Measurements from ENCODE around the gene MYRF.

The MYRF gene

DNA sequence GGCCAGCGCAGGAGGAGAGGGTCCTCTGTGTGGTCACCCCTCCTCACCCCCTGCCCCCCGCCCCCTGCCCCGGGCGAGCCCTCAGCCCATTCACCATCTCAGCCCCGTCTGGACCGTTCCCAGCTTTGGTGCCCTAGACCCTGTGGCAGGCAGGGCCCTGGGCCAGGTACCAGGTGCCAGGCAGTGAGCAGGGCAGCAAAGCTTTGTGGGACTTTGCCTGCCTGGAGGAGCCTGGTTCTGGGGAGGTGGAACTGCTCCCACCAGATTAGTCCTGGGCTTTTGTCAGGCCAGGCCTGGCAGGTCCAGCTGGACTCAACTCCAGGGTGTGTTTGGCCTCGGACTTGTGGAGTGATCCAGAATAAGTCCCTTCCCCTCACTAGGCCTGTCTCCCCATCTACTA, 13.7 kb upstream of the MYRF start:
- DNase-seq (ENCODE audit: low read depth in 4 of 4, low spot score in 1 of 4): no peak

DNA sequence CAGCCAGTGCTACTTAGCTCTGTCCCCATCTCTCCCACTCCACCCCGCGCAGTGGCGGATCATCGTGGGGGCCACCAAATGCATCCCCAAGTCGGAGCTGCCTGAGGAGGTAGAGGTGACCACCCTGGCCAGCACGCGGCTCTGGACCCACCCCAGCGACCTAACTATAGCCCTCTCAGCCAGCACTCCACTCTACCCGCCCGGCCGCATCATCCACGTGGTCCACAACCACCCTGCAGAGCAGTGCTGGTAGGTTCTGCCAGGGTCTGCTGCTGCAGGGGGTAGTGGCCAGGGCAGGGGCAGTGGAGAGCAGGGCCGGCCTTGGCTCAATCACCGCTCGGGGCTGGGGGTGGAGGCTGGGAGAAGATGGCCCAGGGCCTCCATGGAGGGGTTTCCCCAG, 13.0 kb upstream of the MYRF start:
- no peak for DNase-seq (ENCODE audit: low read depth in 4 of 4, low spot score in 1 of 4)

DNA sequence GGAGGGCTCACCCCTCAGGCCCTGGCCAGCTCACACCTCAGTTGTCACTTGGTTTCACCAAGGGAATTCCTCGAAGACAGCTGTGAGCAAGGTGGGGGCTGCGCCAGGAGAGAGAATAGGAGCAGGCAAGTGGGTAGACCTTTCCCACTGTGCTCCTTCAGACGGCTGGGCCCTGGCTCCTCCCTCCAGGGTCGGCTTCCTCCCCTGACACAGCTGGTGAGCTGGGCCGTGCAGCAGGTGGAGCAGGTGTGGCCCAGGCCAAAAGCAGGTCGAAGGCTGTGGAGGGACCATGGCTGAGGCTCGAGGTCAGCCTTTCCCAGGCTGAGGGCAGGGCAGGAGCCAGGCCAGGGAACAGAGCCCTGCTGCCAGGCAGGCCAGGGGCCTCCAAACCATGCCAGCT, 12.5 kb upstream of the MYRF start:
- DNase-seq (ENCODE audit: low read depth in 4 of 4, low spot score in 1 of 4): no peak

DNA sequence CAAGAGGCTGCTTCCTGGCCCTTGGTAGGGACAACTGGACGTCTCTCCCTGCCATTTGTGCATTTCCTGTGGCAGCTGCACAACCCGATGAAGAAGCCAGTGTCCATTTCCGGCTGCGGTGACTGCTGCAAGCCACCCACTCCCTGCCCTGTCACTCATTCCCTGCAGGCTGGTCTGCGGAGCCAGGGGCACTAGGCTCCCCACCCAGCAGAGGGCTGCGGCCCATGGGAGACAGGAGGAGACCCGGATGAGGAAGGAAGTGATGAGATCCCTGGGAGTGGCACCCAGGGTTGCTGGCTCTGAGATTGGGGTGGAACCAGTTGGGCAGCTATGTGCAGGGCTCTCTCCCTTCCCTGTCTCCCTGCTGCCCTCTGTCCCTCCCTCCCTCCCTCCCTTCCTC, 10.0 kb upstream of the MYRF start:
- no peak for DNase-seq (ENCODE audit: low read depth in 4 of 4, low spot score in 1 of 4)

DNA sequence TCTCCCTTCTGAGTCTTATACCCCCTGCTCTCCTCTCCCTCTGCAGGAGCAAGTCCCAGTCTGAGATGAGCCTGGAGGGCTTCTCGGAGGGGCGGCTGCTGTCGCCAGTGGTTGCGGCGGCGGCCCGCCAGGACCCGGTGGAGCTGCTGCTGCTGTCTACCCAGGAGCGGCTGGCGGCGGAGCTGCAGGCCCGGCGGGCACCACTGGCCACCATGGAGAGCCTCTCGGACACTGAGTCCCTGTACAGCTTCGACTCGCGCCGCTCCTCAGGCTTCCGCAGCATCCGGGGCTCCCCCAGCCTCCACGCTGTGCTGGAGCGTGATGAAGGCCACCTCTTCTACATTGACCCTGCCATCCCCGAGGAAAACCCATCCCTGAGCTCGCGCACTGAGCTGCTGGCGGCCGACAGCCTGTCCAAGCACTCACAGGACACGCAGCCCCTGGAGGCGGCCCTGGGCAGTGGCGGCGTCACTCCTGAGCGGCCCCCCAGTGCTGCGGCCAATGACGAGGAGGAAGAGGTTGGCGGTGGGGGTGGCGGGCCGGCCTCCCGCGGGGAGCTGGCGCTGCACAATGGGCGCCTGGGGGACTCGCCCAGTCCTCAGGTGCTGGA, 8.8 kb upstream of the MYRF start:
- DNase-seq (ENCODE audit: low read depth in 4 of 4, low spot score in 1 of 4): no peak

DNA sequence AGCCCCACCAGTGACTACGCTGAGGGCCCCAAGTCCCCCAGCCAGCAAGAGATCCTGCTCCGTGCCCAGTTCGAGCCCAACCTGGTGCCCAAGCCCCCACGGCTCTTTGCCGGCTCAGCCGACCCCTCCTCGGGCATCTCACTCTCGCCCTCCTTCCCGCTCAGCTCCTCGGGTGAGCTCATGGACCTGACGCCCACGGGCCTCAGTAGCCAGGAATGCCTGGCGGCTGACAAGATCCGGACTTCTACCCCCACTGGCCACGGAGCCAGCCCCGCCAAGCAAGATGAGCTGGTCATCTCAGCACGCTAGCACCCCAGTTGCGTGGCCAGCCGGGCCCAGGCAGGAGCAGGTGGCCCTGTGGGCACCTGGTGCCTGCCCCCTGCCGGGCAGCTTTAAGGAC, 8.3 kb upstream of the MYRF start:
- no peak for DNase-seq (ENCODE audit: low read depth in 4 of 4, low spot score in 1 of 4)

DNA sequence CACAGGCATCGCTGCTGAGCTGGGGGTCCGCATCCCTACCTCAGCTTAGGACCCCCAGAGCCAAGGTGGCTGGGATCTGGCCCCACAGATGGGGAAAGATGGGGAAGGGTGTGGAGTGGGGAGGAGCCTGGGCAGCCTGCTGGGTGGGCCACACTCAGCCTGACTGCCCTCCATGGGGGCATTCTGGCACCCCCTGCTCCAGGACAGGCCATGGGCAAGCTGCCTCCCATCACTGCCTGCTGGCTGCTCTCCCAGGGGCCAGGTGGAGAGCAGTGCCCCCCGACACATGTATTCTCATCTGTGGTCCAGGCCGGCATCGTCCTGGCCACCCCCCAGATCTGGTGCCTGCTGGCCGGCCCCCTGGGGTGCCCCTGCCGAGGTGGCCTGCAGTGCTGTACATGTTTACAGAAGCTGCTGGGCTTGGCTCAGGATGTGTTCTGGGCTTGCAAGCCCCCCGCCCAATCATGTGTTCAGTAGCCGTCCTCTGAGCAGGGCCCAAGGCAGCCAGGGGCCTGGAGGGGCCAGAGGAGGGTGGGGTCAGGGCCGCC, 7.8 kb upstream of the MYRF start:
- no peak for DNase-seq (ENCODE audit: low read depth in 4 of 4, low spot score in 1 of 4)

DNA sequence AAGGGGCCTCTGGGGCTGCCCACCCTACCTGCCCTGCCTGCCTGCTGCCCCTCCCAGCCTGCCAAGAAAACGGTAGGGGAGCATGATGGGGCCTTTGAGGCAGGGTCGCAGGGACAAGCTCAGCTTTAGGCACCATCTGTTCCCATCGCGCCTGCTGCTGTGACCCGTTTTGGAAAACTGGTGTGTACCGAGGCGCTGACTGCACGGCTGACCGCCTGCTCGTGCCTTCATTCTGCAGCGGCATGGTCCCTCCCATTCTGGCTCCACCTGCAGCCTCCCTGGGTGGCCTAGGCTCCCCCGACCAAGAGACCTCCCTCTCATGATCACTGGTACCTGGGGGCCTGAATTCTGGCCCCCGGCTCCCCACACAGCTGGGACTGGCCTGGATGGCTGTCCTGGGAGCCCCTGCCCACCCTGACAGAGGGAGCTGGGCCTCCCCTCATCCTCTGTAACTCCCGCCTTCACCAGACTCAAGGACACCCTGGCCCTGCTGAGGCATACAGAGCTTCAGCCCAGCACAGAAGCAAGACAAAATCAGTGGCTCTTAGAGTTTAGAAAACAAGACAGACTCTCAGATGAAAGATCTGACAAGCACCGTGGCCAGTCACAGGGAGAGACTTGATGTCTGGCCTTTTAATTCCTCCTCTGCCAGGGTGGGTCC, 6.5 kb upstream of the MYRF start:
- DNase-seq (ENCODE audit: low read depth in 4 of 4, low spot score in 1 of 4): no peak

DNA sequence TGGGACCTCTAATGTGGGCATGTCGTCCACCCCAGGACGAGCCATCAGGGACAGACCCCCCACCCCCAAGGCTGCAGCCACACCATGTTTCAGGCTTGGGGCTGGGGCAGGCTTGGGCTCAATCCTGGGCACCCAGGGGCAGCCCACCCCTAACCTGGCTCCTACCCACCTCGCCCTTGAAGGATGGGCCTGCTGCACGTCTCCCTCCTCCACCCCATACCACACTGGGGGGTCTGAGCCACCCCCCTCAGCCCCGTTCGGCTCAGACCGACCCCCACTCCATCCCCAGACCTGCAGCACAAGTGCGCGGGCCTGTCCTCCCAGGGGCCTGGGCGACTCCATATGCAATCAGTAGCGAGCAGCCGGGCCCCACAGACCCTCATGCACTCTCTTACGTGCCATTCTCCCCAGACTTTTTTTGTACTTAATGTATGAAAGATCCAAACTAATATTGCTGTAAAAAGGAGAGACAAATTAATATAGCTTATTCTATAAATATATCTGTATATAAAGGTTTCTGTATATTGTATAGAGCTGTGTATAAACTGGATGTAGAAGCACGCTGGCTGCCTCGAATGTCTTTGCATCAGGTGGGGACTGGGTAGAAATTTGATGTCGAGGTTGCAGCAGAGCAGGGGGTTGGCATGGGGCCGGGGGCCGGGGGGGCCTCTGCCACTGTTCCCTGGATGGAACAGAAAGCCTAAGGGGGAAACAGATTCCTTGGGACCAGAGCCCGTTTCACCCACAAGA, 5.8 kb upstream of the MYRF start:
- no peak for DNase-seq (ENCODE audit: low read depth in 4 of 4, low spot score in 1 of 4)

DNA sequence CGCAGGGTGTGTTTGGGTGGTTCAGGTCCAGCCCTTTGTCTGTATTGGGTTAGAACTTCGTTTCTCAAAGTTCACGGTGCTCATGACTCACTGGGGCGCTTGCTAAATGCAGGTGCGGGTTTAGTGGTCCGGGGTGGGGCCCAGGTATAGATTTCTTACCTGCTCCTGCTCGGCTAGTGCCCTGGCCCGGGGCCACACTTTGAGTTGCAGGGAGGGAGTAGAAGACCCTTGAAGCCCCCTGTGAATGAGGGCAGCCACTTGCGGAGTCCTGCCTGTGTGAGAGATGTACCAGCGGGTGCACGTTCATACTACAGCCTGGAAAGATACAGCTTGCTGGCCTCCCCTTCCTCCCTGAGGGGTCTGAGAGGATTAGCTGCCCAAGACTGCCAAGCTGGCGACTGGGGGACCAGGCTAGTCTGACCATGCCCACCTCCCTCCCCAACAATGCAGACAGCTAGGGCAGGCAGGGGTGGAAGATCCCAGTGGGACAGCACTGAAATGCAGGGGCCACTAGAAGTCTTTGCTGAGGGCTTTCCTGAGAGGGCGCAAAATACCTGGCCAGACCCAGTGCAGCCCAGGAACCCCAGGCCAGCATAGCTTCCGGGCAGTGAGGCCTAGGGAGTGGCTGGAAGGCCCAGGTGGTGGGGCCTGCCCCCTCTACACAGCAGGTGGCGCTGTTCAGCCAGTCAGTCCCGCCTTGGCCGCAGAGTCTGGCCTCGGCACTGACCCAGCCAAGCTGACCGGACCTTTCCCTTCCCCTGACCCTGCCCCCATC, 5.1 kb upstream of the MYRF start:
- peak in 2 of 4 experiments; percentile 14 to 25 for DNase-seq (ENCODE audit: low read depth in 4 of 4, low spot score in 1 of 4)

DNA sequence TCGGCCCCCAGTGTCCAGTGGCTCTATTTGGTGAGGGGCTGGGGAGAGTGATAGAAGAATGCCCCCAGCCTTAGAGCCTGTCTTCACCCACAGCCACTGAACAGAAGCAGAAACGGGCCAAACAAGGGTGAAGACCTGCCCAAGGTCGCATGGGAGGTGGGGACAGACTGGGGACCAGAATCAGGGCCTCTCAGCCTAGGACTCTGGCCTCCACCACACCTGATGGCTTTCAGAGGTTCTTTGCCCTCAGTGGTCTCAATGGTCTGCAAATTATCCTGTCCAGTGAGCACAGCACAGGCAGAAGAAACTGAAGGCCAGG, 4.5 kb upstream of the MYRF start:
- no peak for DNase-seq (ENCODE audit: low read depth in 4 of 4, low spot score in 1 of 4)

DNA sequence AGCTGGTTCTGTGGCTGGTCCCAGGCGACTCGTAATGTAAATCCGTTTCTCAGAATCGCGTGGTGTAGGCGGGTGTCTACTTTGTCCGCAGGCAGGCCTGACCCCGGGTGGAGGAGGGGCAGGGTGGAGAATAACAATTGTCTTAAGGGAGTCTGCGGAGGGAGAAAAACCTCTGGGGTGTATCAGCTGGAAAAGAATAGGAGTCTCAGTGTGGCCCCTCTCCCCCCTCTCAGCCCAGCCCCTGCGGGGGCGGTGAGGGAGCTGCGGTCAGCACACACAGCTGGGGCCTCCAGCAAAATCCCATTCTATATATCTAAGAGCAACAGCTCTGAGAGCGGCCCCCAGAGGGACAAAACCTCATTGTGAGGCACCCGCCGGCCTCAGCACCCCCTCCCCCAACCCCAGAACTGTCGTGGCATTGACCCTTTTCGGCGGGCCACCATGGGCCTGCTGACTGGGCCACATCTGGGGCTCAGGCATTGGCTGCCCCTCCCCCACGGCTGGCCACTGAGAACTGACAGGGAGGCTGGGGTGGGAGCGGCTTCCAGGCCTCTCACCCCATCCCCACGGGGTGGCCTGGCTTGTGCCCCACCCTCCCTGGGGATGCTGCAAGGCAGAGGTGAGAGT, 2.7 kb upstream of the MYRF start:
- DNase-seq (ENCODE audit: low read depth in 4 of 4, low spot score in 1 of 4): no peak

DNA sequence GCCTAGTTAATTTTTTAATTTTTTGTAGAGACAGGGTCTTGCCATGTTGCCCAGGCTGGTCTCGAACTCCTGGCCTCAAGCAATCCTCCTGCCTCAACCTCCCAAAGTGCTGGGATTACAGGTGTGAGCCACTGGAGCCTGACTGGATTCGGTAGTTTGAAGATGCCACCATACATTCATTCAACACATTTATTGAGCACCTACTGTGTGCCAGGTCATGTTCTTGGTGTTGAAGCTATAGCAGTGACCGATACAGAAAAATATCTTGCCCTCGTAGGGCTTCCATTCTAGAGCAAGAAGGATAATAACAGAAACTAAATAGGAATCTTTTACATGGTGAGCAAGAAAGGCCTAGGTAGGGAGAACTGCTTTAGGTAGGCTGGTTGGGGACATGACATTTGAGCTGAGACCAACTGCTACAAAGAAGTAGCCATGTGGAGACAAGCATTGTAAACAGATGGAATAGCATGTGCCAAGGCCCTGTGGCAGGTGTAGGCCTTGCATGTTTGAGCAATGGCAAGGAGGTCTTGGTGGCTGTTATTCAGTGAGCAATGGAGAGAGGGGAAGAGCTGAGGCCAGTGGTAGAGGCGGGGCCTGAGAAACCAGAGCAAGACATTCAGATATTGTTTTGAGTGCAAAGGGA, 1.7 kb upstream of the MYRF start:
- no peak for DNase-seq (ENCODE audit: low read depth in 4 of 4, low spot score in 1 of 4)

DNA sequence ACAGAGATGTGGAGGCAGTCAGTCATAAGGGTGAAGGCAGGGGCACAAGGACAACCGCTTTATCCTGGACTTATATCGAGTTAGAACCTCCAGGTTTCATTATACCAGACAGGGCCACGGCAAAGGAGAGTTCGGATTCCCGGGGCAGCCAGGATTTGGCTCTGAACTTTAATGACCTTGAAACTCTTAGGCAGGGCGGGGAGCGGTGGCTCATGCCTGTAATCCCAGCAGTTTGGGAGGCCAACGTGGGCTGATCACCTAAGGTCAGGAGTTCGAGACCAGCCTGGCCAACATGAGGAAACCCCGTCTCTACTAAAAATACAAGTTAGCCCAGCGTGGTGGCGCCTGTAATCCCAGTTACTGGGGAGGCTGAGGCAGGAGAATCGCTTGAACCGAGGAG, 1.1 kb upstream of the MYRF start:
- no peak for DNase-seq (ENCODE audit: low read depth in 4 of 4, low spot score in 1 of 4)

DNA sequence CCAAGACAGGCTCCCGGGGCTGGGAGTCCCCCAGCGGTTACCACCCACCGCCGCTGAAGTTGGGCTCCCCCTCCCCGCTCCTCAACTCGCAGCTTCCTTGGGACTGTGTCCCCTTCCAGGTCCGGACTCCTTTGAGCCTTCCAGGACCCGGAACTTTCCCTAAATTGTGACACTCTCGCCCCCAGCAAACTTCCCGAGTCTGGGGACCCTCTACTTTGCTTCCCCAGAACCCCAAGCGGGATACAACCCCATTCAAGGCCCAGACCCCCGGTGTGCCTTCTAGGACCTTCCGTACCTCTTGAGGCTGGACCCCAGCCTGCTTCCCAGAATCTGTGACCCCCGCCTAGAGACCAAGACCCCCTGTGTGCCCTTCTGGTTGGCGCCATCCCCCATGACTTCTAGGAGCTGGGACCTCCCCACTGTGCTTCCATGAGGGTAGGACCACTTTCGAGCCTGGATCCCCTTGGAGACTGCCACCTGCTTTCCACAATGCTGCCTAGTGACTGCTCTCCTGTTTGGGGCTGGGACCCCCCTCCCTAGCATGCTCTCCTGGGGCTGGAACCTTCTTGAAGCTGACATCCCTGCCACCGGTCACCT, 587 bp downstream of the MYRF start:
- DNase-seq (ENCODE audit: low read depth in 4 of 4, low spot score in 1 of 4): no peak

DNA sequence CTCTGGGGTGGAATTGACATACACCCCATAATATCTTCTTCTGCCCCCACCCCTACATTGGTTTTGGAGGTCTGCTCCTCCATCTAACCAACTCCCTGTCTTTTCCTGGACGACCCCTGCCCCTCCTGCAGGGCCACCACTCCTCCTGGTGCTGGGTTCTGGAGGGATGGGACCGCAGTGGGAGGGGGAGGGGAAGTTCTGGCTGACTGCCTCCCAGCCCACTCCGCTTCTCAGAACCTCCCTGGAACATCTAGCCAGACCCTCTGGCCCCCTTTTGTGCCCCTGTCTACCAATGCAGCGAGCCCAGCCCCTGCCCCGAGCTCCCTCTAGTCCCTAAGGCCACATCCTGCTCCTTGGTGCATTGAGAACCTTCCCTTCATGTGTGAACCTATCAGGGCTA, 1.2 kb downstream of the MYRF start:
- no peak for DNase-seq (ENCODE audit: low read depth in 4 of 4, low spot score in 1 of 4)

DNA sequence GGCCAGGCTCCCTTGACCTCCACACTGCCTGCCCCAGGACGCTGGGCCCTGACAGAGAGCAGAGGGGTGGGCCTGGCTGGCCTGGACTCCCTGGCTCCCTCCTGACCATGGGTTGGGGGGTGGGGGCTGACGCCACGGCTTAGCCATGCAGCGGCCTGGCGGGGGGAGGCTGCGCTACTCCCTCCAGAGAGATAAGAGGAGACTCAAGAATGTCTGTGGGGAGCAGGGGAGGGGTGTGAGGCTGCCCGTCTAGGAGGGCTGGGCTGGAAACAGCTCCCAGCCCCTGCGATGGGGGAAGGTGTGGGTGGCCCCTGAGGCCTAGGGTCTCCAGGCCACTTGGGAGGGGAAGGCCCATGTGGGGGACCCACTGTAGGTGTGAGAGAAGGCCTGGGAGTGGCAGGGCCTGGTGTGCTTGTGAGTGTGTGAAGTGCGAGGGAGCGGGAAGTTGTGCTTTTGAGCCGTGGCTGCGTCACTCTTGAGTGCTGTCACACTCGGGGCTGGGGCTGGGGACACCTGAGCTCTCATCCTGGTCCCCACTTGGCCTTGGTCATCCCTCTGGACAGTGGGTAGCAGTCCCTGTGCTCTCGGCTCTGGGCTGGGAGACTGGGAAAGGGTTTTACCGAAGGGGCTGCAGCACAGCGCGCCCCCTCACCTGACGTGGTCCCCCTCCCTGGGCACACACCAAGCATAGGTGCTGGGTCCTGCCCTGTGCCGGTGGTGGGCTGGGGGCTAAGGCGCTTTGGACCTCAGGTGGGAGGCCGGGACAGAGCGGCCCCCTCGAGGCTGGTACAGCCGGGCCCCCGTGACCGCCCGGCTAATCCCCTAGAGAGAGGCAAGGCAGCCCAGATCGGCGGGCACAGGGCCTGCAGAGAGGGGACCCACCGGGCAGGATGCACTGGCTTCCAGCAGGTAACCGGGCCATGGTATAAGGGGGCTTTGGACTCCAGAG, 2.4 kb downstream of the MYRF start:
- DNase-seq (ENCODE audit: low read depth in 4 of 4, low spot score in 1 of 4): no peak

DNA sequence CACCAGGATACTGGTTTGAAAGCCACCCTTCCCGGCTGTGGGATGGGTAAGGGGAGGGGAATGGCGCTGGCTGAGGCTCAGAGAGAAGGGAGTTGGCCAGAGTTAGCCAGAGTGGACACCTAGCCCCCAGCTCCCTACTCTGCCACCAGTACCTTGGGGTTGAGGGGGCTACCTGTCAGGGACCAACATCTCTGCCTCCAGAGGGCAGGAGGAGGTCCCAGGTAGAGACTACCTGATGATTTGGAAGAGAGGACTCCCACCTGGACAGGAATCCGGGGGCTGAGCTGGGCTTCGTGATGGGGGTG, 3.7 kb downstream of the MYRF start:
- DNase-seq (ENCODE audit: low read depth in 4 of 4, low spot score in 1 of 4): no peak

DNA sequence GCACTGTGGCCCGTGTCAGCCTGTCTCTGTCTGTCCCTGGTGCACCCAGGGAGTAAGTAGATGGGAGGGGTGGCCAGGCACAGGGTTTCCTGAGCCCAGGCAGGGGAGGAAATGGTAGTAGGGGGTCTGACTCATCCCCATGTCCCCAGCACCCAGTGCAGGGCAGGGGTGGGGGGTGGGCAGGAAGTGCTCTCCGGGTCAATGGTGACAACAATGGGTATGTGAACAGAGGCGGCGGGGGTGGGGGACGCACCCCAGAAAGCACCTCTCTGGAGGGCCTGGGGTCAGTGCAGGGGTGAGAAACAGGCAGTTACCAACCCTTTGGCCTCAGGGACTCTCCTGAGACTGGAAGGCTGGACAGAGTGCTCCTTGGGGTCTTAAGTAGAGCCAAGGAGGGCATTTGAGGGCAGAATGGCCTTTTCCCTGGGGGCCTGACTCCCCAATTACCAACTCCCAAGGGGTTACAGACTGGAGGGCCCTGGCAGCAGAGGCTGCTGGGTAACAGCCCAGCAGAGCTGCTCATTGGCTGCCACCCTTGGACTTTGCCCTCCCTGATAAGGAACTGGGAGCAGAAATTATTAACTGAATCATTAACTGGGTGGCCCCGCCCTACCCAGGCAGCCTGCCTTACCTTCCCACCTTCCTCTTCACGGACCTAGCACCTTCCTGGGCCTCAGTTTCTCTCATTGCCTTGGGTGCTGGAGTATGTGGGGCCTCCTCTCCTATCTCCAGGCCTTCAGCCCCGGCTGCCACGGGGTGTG, 4.2 kb downstream of the MYRF start:
- no peak for DNase-seq (ENCODE audit: low read depth in 4 of 4, low spot score in 1 of 4)
